Mucosa of rectum (tissue), 2 donors: ENCODE data around the gene OSER1.
A peak's percentile ranks its signal among the peaks of the same experiment; 100 is the strongest.

Experiments used
- H3K27ac ChIP-seq, 2 donors: one replicate each; pipeline ENCODE4 v1.7.0; 2013; ENCODE audit warnings: inconsistent platforms in 2 of 2, low read depth in 2 of 2, low read length in 2 of 2
- H3K27me3 ChIP-seq, 2 donors: one replicate each; pipeline ENCODE4 v1.7.0; 2013; ENCODE audit warnings: low read length in 2 of 2; ENCODE audit not compliant: control insufficient read depth in 2 of 2, insufficient read depth in 2 of 2
- H3K36me3 ChIP-seq, 2 donors: one replicate each; pipeline ENCODE4 v1.7.0; 2013; ENCODE audit warnings: low read length in 2 of 2; ENCODE audit not compliant: control insufficient read depth in 2 of 2, insufficient read depth in 2 of 2
- H3K4me1 ChIP-seq, 2 donors: one replicate each; pipeline ENCODE4 v1.7.0; 2013; ENCODE audit warnings: low read length in 2 of 2, mild to moderate bottlenecking in 1 of 2; ENCODE audit not compliant: control insufficient read depth in 2 of 2, insufficient read depth in 2 of 2
- H3K4me3 ChIP-seq, 2 donors: one replicate each; pipeline ENCODE4 v1.7.0; 2013; ENCODE audit warnings: low read length in 2 of 2
- H3K9ac ChIP-seq, 2 donors: one replicate each; pipeline ENCODE4 v1.7.0; 2013; ENCODE audit warnings: low read length in 2 of 2, low read depth in 1 of 2, mild to moderate bottlenecking in 1 of 2
- H3K9me3 ChIP-seq, 2 donors: one replicate each; pipeline ENCODE4 v1.7.0; 2013; ENCODE audit warnings: low read length in 2 of 2; ENCODE audit not compliant: control insufficient read depth in 2 of 2
- donor health status: healthy.
- donor health status: Normal muscosa, but diverticular disease.

The OSER1 gene

GRCh38 chr20:44188752-44189151 lies 21.8 kb downstream of the OSER1 start:
- Histone ChIP-seq H3K9me3 (no peaks in the 10 kb centered on the region), H3K27me3 (peaks cover 0 to 2% of the 10 kb centered on the region in 2 donors), H3K36me3 (no peaks in the 10 kb centered on the region), H3K4me3 (no peak overlapping the region), H3K4me1 (peaks cover 4 to 10% of the 10 kb centered on the region in 2 donors), H3K9ac (no peak overlapping the region), H3K27ac (peak overlapping the region in 1 of 2 donors; percentile 7)

GRCh38 chr20:44187772-44188709 lies 22.5 kb downstream of the OSER1 start:
- Histone ChIP-seq H3K4me3 (peak overlapping the region; percentile 55 to 57), H3K27me3 (peaks cover 0 to 2% of the 10 kb centered on the region in 2 donors), H3K9me3 (no peaks in the 10 kb centered on the region), H3K36me3 (no peaks in the 10 kb centered on the region), H3K27ac (peak overlapping the region; percentile 49 to 57), H3K9ac (peak overlapping the region; percentile 36 to 58), H3K4me1 (peaks cover 4 to 10% of the 10 kb centered on the region in 2 donors)

DNA sequence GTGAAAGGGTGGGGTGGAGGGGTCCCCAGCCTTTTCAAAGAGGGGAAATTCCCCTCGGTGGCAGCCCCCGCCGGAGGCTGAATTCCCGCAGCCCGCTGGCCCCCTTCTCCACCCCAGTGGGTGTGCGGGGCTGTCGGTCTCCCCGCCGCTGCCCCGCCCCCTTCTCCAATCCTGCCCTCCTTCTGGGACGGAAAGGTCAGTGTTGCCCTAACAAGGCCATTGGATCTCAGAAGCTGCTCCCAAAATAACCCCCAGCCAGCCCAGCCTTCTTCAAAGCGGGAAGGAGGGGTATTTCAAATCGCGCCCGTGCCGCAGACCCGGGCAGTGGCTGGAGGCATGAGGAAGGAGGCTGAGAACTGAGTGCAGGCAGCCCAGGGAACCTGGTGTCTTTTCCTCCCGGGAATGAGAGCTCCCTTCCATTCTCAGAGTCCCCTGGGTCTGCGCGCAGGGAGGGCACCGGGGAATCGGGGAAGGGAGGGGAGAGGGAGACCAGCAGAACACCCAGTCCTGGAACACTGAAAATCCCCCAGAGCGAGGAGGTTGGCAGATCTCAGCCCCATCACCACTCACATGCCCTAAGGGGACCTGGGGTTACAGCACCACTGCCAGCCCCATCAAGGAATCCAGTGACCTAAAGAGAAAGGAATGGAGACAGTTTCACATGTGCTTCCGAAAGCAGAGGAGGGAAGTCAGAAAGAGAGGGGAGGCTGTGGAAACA lies 23.4 kb downstream of the OSER1 start, which contains the start of gene JPH2:
Gene JPH2 (minus strand): TSS at position 135 of the 718 bp plus-strand sequence. CDS start 483 bp downstream, outside the sequence.
- Histone ChIP-seq H3K4me3 (peak within 1 kb of the TSS; percentile 55 to 57), H3K4me1 (peaks cover 4 to 10% of the 10 kb centered on the region in 2 donors), H3K36me3 (no peaks in the 10 kb centered on the region), H3K27ac (peak within 1 kb of the TSS; percentile 49 to 57), H3K9ac (peak within 1 kb of the TSS; percentile 36 to 58), H3K9me3 (no peaks in the 10 kb centered on the region), H3K27me3 (peaks cover 0 to 2% of the 10 kb centered on the region in 2 donors)

DNA sequence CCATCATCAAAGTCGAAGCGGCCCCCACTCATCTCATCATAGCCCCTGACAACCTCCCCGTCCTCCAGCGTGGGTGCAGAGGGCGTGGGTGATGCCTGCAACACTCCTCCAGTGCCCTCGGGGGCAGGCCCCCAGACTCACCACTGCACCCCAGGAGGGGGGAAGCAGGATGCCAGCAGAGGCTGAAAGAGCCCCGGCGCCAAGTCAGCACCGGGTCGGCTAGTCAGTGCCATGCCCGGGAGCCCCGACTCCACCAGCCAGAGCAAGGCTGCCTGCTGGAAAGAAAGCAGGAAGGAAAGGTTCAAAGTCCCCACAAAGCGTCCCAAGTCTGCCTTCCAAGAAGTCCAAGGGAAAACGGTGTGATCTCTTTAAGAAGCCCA lies 23.9 kb downstream of the OSER1 start:
- Histone ChIP-seq H3K9ac (peak overlapping the region in 1 of 2 donors; percentile 58), H3K4me1 (peaks cover 4 to 10% of the 10 kb centered on the region in 2 donors), H3K27me3 (peaks cover 0 to 2% of the 10 kb centered on the region in 2 donors), H3K4me3 (peak overlapping the region; percentile 55 to 57), H3K9me3 (no peaks in the 10 kb centered on the region), H3K36me3 (no peaks in the 10 kb centered on the region), H3K27ac (peak overlapping the region; percentile 31 to 57)

DNA sequence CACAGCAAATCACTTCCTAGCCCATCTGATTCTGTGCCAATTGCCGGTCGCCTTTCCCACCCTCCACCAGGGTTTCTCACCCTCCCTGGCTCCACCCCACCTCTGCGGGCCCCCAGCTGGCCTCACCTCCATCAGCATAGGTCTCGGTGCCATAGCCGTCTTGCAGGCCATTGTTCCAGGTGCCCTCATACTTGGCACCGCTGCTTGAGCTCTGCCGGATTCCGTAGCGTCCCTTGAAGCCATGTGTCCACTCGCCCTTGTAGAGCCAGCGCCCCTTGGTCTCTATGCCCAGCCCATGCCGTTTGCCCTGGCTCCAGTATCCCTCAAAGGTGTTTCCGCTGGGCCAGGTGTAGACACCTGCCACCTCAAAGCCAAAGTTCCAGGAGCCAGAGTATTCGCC lies 24.4 kb downstream of the OSER1 start:
- Histone ChIP-seq H3K4me3 (peak overlapping the region; percentile 55 to 57), H3K9ac (no peak overlapping the region), H3K36me3 (no peaks in the 10 kb centered on the region), H3K9me3 (no peaks in the 10 kb centered on the region), H3K27me3 (peaks cover 0 to 2% of the 10 kb centered on the region in 2 donors), H3K27ac (peak overlapping the region; percentile 31 to 57), H3K4me1 (peaks cover 4 to 10% of the 10 kb centered on the region in 2 donors)

DNA sequence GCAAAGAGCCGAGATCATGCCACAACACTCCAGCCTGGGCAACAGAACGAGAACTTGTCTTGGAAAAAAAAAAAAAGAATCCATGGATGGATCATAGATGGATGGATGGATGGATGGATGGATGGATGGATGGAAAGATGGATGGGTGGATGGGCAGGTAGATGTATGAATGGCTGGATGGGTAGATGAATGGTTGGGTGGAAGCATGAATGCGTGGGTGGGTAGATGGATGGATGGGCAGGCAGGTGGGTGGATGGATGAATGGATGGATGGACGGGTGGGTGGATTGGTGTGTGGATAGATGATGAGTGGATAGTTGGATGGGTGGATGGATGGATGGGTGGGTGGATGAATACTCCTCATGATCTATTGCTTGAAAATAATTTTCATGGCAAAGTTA lies 25.0 kb downstream of the OSER1 start:
- Histone ChIP-seq H3K27me3 (peaks cover 0 to 6% of the 10 kb centered on the region in 2 donors), H3K36me3 (no peaks in the 10 kb centered on the region), H3K9ac (no peak overlapping the region), H3K4me3 (peak overlapping the region in 1 of 2 donors; percentile 57), H3K9me3 (no peaks in the 10 kb centered on the region), H3K27ac (no peak overlapping the region), H3K4me1 (peaks cover 4 to 10% of the 10 kb centered on the region in 2 donors)

DNA sequence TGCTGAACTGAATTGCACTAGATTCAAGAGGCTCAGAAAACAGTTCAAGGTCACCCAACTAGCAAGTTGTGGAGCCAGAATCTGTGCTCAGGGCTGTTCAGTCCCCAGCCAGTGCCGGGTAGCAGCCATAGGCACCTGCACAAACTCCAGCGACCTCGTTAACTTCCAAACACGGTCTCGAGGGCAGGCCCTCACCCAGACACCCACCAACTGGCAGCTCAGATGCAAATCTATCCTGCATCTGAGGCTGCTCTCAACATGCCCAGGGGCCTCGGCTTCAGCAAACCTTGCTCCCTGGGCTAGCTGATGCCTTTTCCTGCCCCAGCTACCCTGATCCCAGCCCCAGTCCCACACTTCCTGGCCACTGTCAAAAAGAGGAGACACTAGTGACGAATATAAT lies 27.3 kb downstream of the OSER1 start:
- H3K27ac ChIP-seq: peak overlapping the region in 1 of 2 donors; percentile 13
- no peak overlapping the region for H3K9ac ChIP-seq
- H3K4me1 ChIP-seq: peaks cover 4 to 10% of the 10 kb centered on the region in 2 donors
- H3K27me3 ChIP-seq: peaks cover 0 to 8% of the 10 kb centered on the region in 2 donors
- no peaks in the 10 kb centered on the region for H3K9me3 ChIP-seq
- H3K36me3 ChIP-seq: no peaks in the 10 kb centered on the region
- no peak overlapping the region for H3K4me3 ChIP-seq

DNA sequence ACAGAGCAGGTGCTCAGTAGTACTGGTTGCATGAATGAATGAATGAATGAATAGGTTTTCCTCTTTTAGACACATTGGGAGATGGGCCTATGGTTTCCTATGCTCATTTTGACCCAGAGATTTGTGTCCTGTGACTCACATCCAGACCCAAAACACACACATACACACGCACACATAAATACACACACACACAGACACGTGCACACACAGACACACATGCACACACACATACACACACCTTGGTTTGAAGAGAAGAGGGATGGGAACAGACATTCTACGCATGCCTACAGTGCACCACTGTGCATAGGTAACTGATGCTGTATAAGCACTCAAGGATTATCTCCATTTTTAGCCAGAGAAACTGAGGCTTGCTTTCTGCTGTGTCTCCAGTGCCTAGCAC lies 27.7 kb downstream of the OSER1 start:
- Histone ChIP-seq H3K36me3 (no peaks in the 10 kb centered on the region), H3K4me1 (peaks cover 4 to 10% of the 10 kb centered on the region in 2 donors), H3K27ac (no peak overlapping the region), H3K9ac (no peak overlapping the region), H3K4me3 (no peak overlapping the region), H3K27me3 (peaks cover 0 to 8% of the 10 kb centered on the region in 2 donors), H3K9me3 (no peaks in the 10 kb centered on the region)

DNA sequence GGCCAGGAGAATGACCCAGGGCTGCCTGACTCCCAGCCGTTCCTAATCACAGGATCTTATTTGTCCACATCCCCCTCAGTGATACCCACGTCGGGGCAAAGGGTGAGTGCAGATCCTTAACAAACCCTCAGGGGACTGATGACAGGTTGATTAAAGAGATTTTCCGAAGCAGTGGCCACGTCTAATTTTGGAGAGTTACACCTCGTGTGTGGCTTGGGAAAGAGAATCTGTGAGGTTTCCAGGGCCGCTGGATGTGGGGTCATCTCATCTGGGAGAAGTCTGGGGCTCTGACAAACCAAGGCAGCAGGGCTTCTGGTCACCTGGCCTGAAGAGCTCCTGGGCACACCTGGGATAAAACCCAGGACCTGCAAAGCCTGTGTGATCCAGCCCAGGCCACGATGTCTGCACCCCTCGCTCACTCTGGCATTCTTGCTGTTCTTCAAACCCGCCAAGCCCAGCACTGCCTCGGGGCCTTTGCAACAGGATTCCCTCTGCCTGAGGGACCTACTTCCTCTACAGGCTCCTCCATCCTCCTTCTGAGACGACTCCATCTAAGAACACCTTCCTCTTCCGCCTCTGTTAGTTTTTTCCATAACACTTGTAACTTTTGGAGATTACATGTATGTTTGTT lies 28.3 kb downstream of the OSER1 start:
- Histone ChIP-seq H3K27ac (peak overlapping the region in 1 of 2 donors; percentile 17), H3K36me3 (no peaks in the 10 kb centered on the region), H3K4me3 (no peak overlapping the region), H3K4me1 (peaks cover 8 to 12% of the 10 kb centered on the region in 2 donors), H3K9me3 (no peaks in the 10 kb centered on the region), H3K9ac (no peak overlapping the region), H3K27me3 (peaks cover 0 to 8% of the 10 kb centered on the region in 2 donors)
